Nephron progenitor cell (in vitro differentiated cells): ENCODE data around the gene ATXN7L3.
"Not testable (repeated sequence)": the region's sequence is repeated elsewhere in the genome, so short reads cannot be mapped to it uniquely, and the experiment has no call there.

Experiments
- DNase-seq: peaks from one replicate; pipeline ENCODE4 v3.0.0; 2021
- H3K27ac Mint-ChIP-seq: 2 replicates; pipeline ENCODE4 v1.8.0; 2021; ENCODE audit warnings: mild to moderate bottlenecking, moderate library complexity, mixed read lengths
- H3K27me3 Mint-ChIP-seq: 2 replicates; pipeline ENCODE4 v1.8.0; 2021; ENCODE audit warnings: mild to moderate bottlenecking, low read depth, mixed read lengths; ENCODE audit not compliant: poor library complexity
- H3K36me3 Mint-ChIP-seq: 2 replicates; pipeline ENCODE4 v1.8.0; 2021; ENCODE audit warnings: low read depth, mixed read lengths
- H3K4me1 Mint-ChIP-seq: 2 replicates; pipeline ENCODE4 v1.8.0; 2021; ENCODE audit warnings: mixed read lengths
- H3K4me3 Mint-ChIP-seq: 2 replicates; pipeline ENCODE4 v1.8.0; 2021; ENCODE audit warnings: mild to moderate bottlenecking, moderate library complexity, mixed read lengths
- H3K9me3 Mint-ChIP-seq: 2 replicates; pipeline ENCODE4 v1.8.0; 2021; ENCODE audit warnings: mild to moderate bottlenecking, moderate library complexity, mixed read lengths
- TF ChIP-seq, protein P1 (sequence below): fragments of 200-600 bp; sonication (generic); IDR thresholded peaks from 2 replicates; pipeline ENCODE4 v1.5.0; 2021; ENCODE audit warnings: antibody characterized with exemption

The ATXN7L3 gene

DNA sequence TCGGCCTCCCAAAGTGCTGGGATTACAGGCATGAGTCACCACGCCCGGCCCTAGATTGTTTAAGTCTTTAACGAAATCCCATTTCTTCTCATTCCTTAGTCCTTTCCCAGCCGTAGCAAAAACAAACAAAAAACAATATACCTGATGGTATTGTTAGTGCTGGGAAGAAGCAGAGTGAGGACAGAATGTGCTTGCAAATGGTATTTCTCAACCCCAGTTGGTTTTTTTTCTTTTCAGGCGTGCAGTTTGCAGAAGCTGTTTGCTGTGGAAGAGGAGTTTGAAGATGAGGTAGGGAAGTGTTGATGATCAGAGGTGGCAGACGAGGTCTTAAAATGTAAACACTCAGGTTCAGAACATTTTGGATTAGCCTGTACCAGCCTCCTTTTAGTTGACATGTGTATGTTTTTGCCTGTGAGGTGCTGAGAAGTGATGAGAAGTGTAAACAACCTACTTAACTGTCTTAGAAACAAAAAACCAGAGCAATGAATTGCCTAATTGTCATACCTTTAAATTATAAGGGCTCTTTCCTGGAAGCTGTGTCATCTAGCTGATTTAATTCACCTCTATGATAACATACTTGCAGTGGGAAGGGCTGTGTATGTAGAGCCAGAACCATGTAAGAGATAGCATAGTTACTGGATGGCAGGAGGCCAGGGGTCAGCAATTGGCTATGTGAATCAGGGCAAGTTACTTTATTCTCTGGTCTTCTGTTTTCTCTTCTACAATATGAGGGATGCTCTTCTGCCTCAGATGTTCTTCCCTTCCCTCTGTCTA is 54.5 kb downstream of the ATXN7L3 start:
- no peak for DNase-seq
- Mint-ChIP-seq H3K27me3 (no peaks in the 10 kb centered on the region), H3K4me1 (peaks cover 11% of the 10 kb centered on the region), H3K4me3 (no peak overlapping the region), H3K36me3 (peaks cover 23% of the 10 kb centered on the region), H3K27ac (no peak overlapping the region), H3K9me3 (no peaks in the 10 kb centered on the region)
- TF ChIP-seq, protein P1, sequence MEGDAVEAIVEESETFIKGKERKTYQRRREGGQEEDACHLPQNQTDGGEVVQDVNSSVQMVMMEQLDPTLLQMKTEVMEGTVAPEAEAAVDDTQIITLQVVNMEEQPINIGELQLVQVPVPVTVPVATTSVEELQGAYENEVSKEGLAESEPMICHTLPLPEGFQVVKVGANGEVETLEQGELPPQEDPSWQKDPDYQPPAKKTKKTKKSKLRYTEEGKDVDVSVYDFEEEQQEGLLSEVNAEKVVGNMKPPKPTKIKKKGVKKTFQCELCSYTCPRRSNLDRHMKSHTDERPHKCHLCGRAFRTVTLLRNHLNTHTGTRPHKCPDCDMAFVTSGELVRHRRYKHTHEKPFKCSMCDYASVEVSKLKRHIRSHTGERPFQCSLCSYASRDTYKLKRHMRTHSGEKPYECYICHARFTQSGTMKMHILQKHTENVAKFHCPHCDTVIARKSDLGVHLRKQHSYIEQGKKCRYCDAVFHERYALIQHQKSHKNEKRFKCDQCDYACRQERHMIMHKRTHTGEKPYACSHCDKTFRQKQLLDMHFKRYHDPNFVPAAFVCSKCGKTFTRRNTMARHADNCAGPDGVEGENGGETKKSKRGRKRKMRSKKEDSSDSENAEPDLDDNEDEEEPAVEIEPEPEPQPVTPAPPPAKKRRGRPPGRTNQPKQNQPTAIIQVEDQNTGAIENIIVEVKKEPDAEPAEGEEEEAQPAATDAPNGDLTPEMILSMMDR, result no peak

DNA sequence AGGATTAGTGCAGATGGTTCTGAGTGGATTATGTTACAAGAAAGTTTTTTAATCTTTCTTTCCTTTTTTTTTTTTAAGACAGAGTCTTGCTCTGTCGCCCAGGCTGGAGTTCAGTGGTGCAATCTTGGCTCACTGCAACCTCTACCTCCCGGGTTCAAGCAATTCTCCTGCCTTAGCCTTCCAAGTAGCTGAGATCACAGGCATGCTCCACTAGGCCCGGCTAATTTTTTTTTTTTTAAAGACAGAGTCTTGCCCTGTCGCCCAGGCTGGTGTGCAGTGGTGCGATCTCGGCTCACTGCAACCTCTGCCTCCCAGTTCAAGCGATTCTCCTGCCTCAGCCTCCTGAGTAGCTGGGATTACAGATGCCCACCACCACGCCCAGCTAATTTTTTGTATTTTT is 55.8 kb downstream of the ATXN7L3 start:
- not testable (repeated sequence) for H3K27me3 Mint-ChIP-seq, H3K9me3 Mint-ChIP-seq, DNase-seq
- H3K4me3 Mint-ChIP-seq, result peak overlapping the region; percentile 52
- peak overlapping the region; percentile 80 for H3K27ac Mint-ChIP-seq
- peaks cover 17% of the 10 kb centered on the region for H3K36me3 Mint-ChIP-seq
- peaks cover 12% of the 10 kb centered on the region for H3K4me1 Mint-ChIP-seq
